Astrocyte (in vitro differentiated cells and primary cell): Measurements from ENCODE around the gene GMDS. TPM values are rescaled to one million over a fixed set of nuclear protein-coding genes. Genes with fewer than 3 reads are reported as not detected.

ENCODE experiments used
- DNase-seq: peaks from one replicate; pipeline ENCODE4 v3.0.0-alpha.2; 2010; ENCODE audit warnings: low read depth
- FAIRE-seq: peaks from 2 replicates; lab custom pipeline; 2011; peaks lifted over from hg19 to GRCh38; lab: Jason Lieb, UNC
- H2AFZ ChIP-seq: 2 replicates; pipeline ENCODE4 v1.6.0; 2012; ENCODE audit warnings: low read depth, low read length, inconsistent platforms
- H3K27ac ChIP-seq: 2 replicates; pipeline ENCODE4 v1.5.1; 2011; ENCODE audit warnings: low read depth, low read length, inconsistent platforms
- H3K27me3 ChIP-seq: 2 replicates; pipeline ENCODE4 v1.6.0; 2011; ENCODE audit warnings: low read length, inconsistent platforms; ENCODE audit not compliant: insufficient read depth
- H3K36me3 ChIP-seq: 2 replicates; pipeline ENCODE4 v1.5.1; 2011; ENCODE audit warnings: low read length, inconsistent platforms; ENCODE audit not compliant: insufficient read depth
- H3K4me1 ChIP-seq: 2 replicates; pipeline ENCODE4 v1.5.1; 2011; ENCODE audit warnings: low read length, inconsistent platforms; ENCODE audit not compliant: insufficient read depth
- H3K4me2 ChIP-seq: 2 replicates; pipeline ENCODE4 v1.6.0; 2012; ENCODE audit warnings: low read length, inconsistent platforms
- H3K4me3 ChIP-seq: 2 replicates; pipeline ENCODE4 v1.5.1; 2011; ENCODE audit warnings: low read depth, mild to moderate bottlenecking, low read length, inconsistent platforms; ENCODE audit not compliant: insufficient read depth
- H3K79me2 ChIP-seq: 2 replicates; pipeline ENCODE4 v1.6.0; 2012; ENCODE audit warnings: mild to moderate bottlenecking, low read length, inconsistent platforms; ENCODE audit not compliant: insufficient read depth
- H3K9ac ChIP-seq: 2 replicates; pipeline ENCODE4 v1.6.0; 2012; ENCODE audit warnings: mild to moderate bottlenecking, low read length, inconsistent platforms
- H3K9me3 ChIP-seq: 2 replicates; pipeline ENCODE4 v1.5.1; 2012; ENCODE audit warnings: low read depth, mild to moderate bottlenecking, low read length, inconsistent platforms; ENCODE audit not compliant: insufficient read depth
- H4K20me1 ChIP-seq: 2 replicates; pipeline ENCODE4 v1.6.0; 2012; ENCODE audit warnings: low read length, inconsistent platforms; ENCODE audit not compliant: insufficient read depth
- H3K27ac Mint-ChIP-seq: one replicate; pipeline ENCODE4 v1.8.0; 2021; ENCODE audit warnings: mild to moderate bottlenecking, mixed read lengths; ENCODE audit not compliant: unreplicated experiment
- H3K27me3 Mint-ChIP-seq: one replicate; pipeline ENCODE4 v1.8.0; 2021; ENCODE audit warnings: low read depth, mixed read lengths; ENCODE audit not compliant: unreplicated experiment
- H3K36me3 Mint-ChIP-seq: one replicate; pipeline ENCODE4 v1.8.0; 2021; ENCODE audit warnings: low read depth, mixed read lengths; ENCODE audit not compliant: unreplicated experiment
- H3K4me1 Mint-ChIP-seq: one replicate; pipeline ENCODE4 v1.8.0; 2021; ENCODE audit warnings: low read depth, mixed read lengths; ENCODE audit not compliant: unreplicated experiment
- H3K4me3 Mint-ChIP-seq: one replicate; pipeline ENCODE4 v1.8.0; 2021; ENCODE audit warnings: mild to moderate bottlenecking, moderate library complexity, mixed read lengths; ENCODE audit not compliant: unreplicated experiment
- H3K9me3 Mint-ChIP-seq: one replicate; pipeline ENCODE4 v1.8.0; 2021; ENCODE audit warnings: mild to moderate bottlenecking, mixed read lengths; ENCODE audit not compliant: unreplicated experiment
- EZH2 ChIP-seq: IDR thresholded peaks from 2 replicates; pipeline ENCODE4 v1.6.1; 2012; ENCODE audit warnings: mild to moderate bottlenecking, low read length, inconsistent platforms; ENCODE audit not compliant: insufficient read depth
- total RNA-seq: library from RNA; stranded (reverse); gene quantifications from 2 replicates; pipeline ENCODE4 v1.2.1, GENCODE V29; 2021
- TF ChIP-seq, protein P1 (sequence below): IDR thresholded peaks from 2 replicates; pipeline ENCODE4 v1.5.1; 2011; ENCODE audit warnings: low read depth, mild to moderate bottlenecking, inconsistent platforms, low read length, moderate library complexity; ENCODE audit not compliant: insufficient read depth

Gene GMDS
- total RNA-seq, 1 donor from 2014 or later: 9.4 TPM

DNA sequence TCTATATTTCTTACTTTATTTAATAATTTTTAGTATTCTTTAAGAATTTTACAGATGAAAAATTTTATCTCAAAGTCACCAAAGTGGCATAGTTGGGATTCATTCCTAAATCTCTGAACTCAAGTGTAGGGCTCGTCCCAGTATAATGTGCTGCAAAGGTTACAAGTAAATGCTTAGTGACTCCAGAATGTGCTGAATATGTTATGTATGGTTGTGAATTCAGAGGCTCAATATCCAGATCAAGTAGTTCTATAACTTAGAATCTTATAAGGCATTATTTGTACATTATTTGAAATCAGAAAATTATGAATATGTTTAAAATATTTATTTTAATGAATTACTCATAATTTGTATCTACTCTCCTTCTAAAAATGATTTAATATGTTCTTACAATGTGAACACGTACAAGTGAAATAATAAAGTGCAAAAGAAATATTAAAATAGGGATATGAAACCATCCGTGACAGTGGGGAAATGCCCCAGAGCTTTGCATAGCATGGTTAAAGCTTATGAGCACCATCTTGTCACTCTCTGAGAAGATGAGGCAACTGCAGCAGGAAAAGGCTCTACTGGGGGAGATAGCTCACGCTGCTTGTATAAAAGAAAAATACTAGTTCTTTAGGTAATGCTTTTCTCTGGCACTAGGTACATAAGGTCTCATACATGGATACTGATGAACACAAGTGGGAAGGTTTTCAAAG, 376.7 kb downstream of the GMDS start:
- no peaks in the 10 kb centered on the region for H3K36me3 ChIP-seq
- H3K27ac ChIP-seq: no peak overlapping the region
- TF ChIP-seq EZH2: no peak
- TF ChIP-seq, protein P1, sequence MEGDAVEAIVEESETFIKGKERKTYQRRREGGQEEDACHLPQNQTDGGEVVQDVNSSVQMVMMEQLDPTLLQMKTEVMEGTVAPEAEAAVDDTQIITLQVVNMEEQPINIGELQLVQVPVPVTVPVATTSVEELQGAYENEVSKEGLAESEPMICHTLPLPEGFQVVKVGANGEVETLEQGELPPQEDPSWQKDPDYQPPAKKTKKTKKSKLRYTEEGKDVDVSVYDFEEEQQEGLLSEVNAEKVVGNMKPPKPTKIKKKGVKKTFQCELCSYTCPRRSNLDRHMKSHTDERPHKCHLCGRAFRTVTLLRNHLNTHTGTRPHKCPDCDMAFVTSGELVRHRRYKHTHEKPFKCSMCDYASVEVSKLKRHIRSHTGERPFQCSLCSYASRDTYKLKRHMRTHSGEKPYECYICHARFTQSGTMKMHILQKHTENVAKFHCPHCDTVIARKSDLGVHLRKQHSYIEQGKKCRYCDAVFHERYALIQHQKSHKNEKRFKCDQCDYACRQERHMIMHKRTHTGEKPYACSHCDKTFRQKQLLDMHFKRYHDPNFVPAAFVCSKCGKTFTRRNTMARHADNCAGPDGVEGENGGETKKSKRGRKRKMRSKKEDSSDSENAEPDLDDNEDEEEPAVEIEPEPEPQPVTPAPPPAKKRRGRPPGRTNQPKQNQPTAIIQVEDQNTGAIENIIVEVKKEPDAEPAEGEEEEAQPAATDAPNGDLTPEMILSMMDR: no peak
- no peaks in the 10 kb centered on the region for H3K36me3 Mint-ChIP-seq
- no peak overlapping the region for H3K9ac ChIP-seq
- FAIRE-seq (no peak), DNase-seq (no peak)
- no peaks in the 10 kb centered on the region for H3K9me3 Mint-ChIP-seq
- H3K9me3 ChIP-seq: no peaks in the 10 kb centered on the region
- H2AFZ ChIP-seq: no peak overlapping the region
- no peaks in the 10 kb centered on the region for H3K27me3 Mint-ChIP-seq
- no peaks in the 10 kb centered on the region for H3K79me2 ChIP-seq
- H4K20me1 ChIP-seq: no peaks in the 10 kb centered on the region
- peaks cover 7% of the 10 kb centered on the region for H3K4me1 ChIP-seq
- no peak overlapping the region for H3K4me3 ChIP-seq
- no peak overlapping the region for H3K4me2 ChIP-seq
- H3K4me3 Mint-ChIP-seq: no peak overlapping the region
- H3K4me1 Mint-ChIP-seq: peaks cover 30% of the 10 kb centered on the region
- no peaks in the 10 kb centered on the region for H3K27me3 ChIP-seq
- H3K27ac Mint-ChIP-seq: no peak overlapping the region

DNA sequence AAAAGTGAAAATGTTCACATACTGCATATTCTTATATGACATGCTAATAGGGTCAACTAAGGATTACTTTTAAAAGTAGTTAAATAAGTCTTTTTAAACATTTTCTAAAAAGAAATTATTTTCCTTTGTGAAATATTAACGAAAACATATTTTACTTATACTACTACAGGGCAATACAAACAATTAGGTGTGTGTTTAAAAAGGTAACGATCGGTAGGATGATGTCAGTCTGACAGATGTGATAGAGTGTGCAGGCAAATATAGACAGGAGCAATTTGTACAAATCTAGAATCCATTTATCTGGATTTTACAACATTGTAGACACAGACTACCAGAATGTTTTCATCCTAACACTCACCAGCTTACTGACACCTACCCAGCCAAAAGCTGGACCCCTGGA, 378.2 kb downstream of the GMDS start:
- H3K4me3 ChIP-seq: no peak overlapping the region
- no peaks in the 10 kb centered on the region for H3K79me2 ChIP-seq
- H3K4me1 ChIP-seq: no peaks in the 10 kb centered on the region
- H3K4me1 Mint-ChIP-seq: peaks cover 23% of the 10 kb centered on the region
- FAIRE-seq (no peak), DNase-seq (no peak)
- H3K4me3 Mint-ChIP-seq: no peak overlapping the region
- no peak overlapping the region for H3K27ac Mint-ChIP-seq
- no peaks in the 10 kb centered on the region for H3K36me3 ChIP-seq
- no peaks in the 10 kb centered on the region for H3K27me3 Mint-ChIP-seq
- no peaks in the 10 kb centered on the region for H3K27me3 ChIP-seq
- H3K9ac ChIP-seq: no peak overlapping the region
- H3K9me3 ChIP-seq: no peaks in the 10 kb centered on the region
- H3K9me3 Mint-ChIP-seq: no peaks in the 10 kb centered on the region
- H3K27ac ChIP-seq: no peak overlapping the region
- H3K4me2 ChIP-seq: no peak overlapping the region
- H2AFZ ChIP-seq: no peak overlapping the region
- TF ChIP-seq, protein P1: no peak
- no peak for TF ChIP-seq EZH2
- H3K36me3 Mint-ChIP-seq: no peaks in the 10 kb centered on the region
- H4K20me1 ChIP-seq: no peaks in the 10 kb centered on the region

DNA sequence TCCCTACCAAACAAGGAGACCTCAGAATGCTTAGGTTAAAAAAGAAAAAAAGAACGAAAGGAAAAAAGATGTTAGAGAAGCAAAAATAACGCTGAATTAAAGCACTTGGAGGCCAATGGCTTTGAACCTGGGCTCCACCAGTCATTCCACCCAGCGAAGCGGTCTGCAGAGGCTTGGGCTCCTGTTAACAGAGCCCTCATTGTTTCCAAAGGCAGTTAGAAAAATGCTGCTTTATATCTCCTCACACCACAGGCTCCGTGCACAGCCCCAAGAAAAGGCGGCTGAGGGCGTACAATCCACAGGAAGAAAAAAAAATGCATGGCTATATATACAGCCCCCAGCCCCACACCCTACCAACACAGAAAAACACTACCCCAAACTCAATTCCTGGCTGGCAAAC, 379.8 kb downstream of the GMDS start:
- FAIRE-seq: no peak
- Histone ChIP-seq H3K27ac (no peak overlapping the region), H3K9ac (no peak overlapping the region), H3K4me1 (no peaks in the 10 kb centered on the region), H3K27me3 (no peaks in the 10 kb centered on the region), H3K9me3 (no peaks in the 10 kb centered on the region), H3K36me3 (no peaks in the 10 kb centered on the region), H3K4me2 (no peak overlapping the region), H3K79me2 (no peaks in the 10 kb centered on the region), H4K20me1 (no peaks in the 10 kb centered on the region), H3K4me3 (no peak overlapping the region), H2AFZ (no peak overlapping the region)
- Mint-ChIP-seq H3K27ac (no peak overlapping the region), H3K9me3 (no peaks in the 10 kb centered on the region), H3K4me1 (peaks cover 20% of the 10 kb centered on the region), H3K27me3 (no peaks in the 10 kb centered on the region), H3K4me3 (no peak overlapping the region), H3K36me3 (no peaks in the 10 kb centered on the region)
- TF ChIP-seq, protein P1: no peak
- no peak for TF ChIP-seq EZH2
- no peak for DNase-seq
